LNCAP (cell line): ENCODE results near the gene ARSD.

Source experiments
- TF ChIP-seq, protein P1 (sequence below): fragments of 450-650 bp; IDR thresholded peaks from 2 replicates; pipeline ENCODE4 v1.5.1; 2017; ENCODE audit warnings: mild to moderate bottlenecking

ARSD gene, protein sequence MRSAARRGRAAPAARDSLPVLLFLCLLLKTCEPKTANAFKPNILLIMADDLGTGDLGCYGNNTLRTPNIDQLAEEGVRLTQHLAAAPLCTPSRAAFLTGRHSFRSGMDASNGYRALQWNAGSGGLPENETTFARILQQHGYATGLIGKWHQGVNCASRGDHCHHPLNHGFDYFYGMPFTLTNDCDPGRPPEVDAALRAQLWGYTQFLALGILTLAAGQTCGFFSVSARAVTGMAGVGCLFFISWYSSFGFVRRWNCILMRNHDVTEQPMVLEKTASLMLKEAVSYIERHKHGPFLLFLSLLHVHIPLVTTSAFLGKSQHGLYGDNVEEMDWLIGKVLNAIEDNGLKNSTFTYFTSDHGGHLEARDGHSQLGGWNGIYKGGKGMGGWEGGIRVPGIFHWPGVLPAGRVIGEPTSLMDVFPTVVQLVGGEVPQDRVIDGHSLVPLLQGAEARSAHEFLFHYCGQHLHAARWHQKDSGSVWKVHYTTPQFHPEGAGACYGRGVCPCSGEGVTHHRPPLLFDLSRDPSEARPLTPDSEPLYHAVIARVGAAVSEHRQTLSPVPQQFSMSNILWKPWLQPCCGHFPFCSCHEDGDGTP

DNA sequence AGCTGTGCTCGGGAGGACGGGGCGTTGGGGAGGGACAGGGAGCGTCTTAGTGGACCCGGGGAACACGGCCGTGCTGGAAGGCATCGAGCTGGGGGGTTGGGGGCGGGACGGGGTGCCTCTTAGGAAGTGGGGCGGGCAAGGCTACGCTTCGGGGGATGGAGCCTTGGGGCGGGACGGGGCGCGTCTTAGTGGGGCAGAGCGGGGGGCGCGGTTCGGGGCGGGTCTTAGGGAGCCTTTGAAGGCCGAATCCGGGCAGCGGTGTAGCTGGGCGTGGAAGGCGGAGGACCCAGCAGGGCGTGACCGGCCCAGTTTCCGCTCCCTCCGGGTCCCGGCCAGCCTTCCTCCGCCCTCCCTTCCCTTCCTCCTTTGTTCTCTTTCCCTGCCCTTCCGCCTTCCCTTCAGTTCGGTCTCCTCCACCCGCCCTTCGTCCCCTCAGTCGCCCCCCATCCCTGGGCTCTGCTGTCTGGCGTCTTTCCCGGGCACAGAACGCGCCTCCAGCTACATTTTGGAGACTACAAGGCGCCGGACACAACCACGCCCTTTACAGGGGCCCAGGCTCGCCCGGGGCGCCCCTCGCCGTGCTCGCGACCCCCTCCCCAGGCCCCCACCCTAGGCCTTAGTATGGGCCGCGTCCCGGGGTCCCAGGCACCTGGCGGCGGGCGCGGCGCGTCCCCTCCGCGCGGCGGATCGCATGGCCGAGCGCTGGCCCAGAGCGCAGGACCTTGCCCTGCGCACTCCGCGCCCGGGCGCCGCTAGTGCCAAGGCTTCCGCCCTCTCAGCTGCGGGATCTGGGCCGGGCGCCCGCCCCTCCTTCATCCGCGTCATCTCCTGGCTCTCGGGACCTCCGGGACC is at the start of gene ARSD:
Gene ARSD, minus strand, starts transcription at position 757 of the 852 bp plus-strand sequence. Its CDS starts 64 bp downstream, at position 693.
- TF ChIP-seq, protein P1, sequence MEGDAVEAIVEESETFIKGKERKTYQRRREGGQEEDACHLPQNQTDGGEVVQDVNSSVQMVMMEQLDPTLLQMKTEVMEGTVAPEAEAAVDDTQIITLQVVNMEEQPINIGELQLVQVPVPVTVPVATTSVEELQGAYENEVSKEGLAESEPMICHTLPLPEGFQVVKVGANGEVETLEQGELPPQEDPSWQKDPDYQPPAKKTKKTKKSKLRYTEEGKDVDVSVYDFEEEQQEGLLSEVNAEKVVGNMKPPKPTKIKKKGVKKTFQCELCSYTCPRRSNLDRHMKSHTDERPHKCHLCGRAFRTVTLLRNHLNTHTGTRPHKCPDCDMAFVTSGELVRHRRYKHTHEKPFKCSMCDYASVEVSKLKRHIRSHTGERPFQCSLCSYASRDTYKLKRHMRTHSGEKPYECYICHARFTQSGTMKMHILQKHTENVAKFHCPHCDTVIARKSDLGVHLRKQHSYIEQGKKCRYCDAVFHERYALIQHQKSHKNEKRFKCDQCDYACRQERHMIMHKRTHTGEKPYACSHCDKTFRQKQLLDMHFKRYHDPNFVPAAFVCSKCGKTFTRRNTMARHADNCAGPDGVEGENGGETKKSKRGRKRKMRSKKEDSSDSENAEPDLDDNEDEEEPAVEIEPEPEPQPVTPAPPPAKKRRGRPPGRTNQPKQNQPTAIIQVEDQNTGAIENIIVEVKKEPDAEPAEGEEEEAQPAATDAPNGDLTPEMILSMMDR, result no peak

DNA sequence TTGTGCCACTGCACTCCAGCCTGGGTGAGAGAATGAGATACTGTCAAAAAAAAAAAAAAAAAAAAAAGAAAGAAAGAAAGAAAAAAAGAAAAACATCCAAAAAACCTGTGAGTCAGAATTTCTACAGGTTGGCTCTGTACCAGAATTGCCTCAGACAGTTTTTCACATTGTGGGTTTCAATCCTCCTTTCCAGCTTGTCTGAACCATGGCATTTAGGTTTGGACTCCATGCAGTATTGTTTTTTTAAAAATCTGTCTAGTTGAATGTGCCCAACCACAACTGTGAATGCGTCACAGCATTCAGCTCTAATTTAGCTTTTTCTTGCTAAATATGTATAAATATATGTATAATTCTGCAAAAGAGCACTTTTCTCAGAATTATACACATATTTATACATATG is 45.8 kb upstream of the ARSD start:
- TF ChIP-seq, protein P1, result no peak

DNA sequence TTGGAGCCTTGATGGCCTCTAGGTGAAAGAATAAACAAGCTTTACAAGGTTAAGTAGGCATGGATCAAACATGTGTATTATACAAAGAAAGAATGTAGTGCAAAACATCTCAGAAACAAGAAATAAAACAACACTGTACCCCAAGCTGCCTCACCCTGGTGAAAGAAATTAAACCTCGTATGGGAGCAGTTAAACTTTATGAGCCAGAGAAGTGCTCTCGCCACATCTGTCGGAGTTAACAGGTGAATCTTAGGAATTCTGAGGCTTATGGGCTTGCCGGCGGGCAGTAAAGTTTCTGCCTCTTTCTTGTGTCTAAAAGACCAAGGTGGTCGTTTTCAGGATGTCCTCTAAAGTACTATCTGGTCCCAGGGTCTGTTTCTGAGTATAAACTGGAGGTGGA is 43.3 kb upstream of the ARSD start:
- TF ChIP-seq, protein P1, result no peak

DNA sequence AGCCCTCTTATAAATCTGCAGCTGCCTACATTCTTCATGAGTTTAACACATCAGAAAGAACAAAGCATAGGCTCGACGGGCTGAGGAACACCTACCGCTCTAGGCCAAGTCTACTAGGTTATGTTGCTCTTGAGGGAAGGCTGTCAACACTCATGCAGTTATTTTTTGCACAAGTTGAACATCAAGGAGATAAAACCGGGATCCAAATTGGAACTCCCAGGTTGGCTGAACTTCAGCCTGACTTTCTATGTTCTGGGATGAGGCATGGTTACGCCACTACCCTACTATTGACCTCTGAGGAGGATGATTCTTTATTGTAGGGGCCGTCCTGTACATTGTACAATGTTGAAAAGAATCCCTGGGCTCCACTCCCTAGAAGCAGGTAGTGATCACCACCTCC is 39.9 kb upstream of the ARSD start:
- TF ChIP-seq, protein P1, result no peak

DNA sequence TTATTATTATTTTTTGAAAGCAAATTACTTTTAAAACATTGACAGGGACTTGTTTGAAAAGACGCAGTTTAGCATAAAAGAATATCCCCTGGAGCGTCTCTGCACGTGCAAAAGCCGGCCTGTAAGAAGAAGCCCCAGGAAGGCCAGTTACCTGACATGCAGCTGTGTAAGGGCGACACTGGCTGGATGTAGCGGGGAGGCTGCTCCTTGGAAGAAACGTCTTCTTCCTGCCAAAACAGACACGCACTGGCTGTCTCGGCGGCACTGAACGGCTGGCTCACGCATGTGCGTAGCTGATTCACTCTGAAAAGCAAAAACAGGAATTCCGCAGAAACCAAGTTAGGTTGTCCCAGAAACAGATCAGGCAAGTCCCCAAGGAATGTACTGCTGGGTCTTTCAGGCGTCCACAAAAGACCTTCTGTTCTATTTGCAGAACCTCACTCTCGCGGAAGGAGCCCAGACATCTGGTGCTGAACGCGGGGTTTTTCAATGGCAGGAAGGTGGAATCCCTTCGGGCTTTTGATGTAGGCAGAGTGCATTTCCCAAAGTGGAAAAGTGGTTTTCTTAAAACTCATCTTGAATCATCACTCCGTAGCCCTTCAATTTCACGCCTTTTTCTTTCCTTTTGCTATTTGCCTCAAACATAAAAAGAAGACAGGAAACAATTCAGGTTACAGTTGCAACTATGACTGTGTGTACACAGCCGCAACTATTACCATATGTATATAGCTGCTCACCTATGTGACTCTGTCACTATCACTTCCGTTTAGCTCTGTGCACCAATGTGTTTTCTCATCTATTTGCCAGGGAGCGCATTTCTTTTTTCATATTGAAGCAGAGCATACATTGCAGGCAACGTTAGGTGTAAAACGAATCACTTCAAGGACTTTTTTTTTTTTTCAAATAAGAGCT is 39.1 kb upstream of the ARSD start:
- TF ChIP-seq, protein P1, result no peak

DNA sequence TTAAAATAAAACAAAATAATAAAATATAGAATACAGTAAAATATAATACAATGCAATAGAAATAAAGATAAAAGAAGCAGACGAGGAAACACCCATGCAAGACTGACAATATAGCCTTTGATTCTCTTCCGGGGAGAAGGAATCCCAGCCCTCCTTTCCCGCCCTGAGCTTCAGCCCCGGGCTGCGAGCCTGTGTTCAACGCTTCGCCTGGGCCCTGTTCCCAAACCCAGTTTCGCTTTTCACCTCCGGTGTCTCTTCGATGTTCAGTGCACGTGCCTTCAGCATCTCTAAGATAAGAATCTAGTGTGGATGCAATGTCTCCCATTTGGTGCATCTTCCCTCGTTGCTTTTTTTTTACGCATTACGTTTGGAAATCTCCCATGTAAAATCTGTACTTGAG is 38.4 kb upstream of the ARSD start:
- TF ChIP-seq, protein P1, result no peak

DNA sequence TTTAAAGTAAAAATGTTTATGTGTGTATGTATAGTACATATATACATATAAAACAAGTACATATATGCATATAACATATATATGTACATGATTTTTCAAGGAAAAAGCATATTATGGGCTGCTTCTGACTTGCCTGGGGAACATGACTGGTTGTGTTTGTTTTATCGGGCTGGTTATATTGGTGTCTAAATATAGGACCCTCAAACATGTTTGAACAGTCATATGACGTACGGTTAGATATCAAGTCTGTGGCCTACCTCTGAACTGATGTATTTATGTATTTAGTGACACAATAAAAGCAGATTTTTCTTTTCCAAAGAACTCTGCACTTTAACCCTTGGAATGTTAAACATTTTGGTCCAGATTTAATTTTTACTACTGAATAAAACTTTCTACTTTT is 37.9 kb upstream of the ARSD start:
- TF ChIP-seq, protein P1, result no peak
